ENCODE measurements around the gene OXCT1. TPM values are rescaled to one million over a fixed set of nuclear protein-coding genes. Genes with fewer than 3 reads are reported as not detected.
"Not testable (repeated sequence)": the region's sequence is repeated elsewhere in the genome, so short reads cannot be mapped to it uniquely, and the experiment has no call there.

OXCT1 gene
- total and polyA plus RNA-seq, 2 of the 4 experiments (the other 2 are of a cell fraction), result 14.2 to 16.3 TPM

DNA sequence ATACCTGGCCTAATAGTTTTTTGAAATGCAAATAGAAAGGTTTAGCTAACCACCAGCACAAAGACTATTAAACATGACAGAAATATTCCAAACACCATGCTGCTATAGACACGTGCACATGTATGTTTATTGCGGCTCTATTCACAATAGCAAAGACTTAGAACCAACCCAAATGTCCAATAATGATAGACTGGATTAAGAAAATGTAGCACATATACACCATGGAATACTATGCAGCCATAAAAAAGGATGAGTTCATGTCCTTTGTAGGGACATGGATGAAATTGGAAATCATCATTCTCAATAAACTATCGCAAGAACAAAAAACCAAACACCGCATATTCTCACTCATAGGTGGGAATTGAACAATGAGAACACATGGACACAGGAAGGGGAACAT lies 55.9 kb downstream of the OXCT1 start:
- H3K56ac ChIP-seq (ENCODE audit: extremely low read depth, insufficient read depth, low read length); H3K79me1 ChIP-seq (ENCODE audit: low read depth in 1 of 2, low read length in 2 of 2); H4K5ac ChIP-seq (ENCODE audit: low read depth, low read length); H2BK15ac ChIP-seq (ENCODE audit: low read depth, low read length); H2BK20ac ChIP-seq (ENCODE audit: low read depth, low read length); in situ Hi-C loops (cut with MboI; ENCODE audit: low sequenced_read_pairs); H3K9me1 ChIP-seq (ENCODE audit: insufficient read depth, low read length); POLR2A ChIA-PET (ENCODE audit: unreplicated experiment); H2BK120ac ChIP-seq (ENCODE audit: low read depth, low read length); H3K18ac ChIP-seq (ENCODE audit: low read depth, low read length); H3K4ac ChIP-seq (ENCODE audit: low read depth, low read length); H2AFZ ChIP-seq (replicated peaks; ENCODE audit: low read length, poor library complexity); intact Hi-C loops (cut with micrococcal nuclease); H4K8ac ChIP-seq (ENCODE audit: low read depth in 2 of 2, low read length in 2 of 2); H3K14ac ChIP-seq (replicated peaks; ENCODE audit: low read depth, low read length); DNase-seq; H3K27ac ChIP-seq (ENCODE audit: insufficient read depth, low read length); H3K27me3 ChIP-seq (ENCODE audit: control insufficient read depth, insufficient read depth, low read length); dilution Hi-C loops (cut with HindIII; ENCODE audit: low sequenced_read_pairs, unreplicated experiment); H3K9ac ChIP-seq (ENCODE audit: low read depth, low read length); H3K36me3 ChIP-seq (ENCODE audit: control insufficient read depth, insufficient read depth, low read length); H3K4me1 ChIP-seq (ENCODE audit: control insufficient read depth, insufficient read depth, low read length); H2AK9ac ChIP-seq (replicated peaks; ENCODE audit: low read depth, low read length, poor library complexity); H3K9me3 ChIP-seq (ENCODE audit: control insufficient read depth, insufficient read depth, low read length); ATAC-seq (ENCODE audit: low read depth); H3K23ac ChIP-seq (ENCODE audit: low read depth, low read length); H4K20me1 ChIP-seq (ENCODE audit: insufficient read depth, low read length); H3K4me2 ChIP-seq (ENCODE audit: low read depth, low read length); H2BK5ac ChIP-seq (ENCODE audit: low read depth, low read length, poor library complexity, severe bottlenecking); BruUV-seq (replicated peaks); H4K91ac ChIP-seq (ENCODE audit: insufficient read depth, low read depth, low read length); H3K4me3 ChIP-seq (ENCODE audit: insufficient read depth, low read depth, low read length); H2AK5ac ChIP-seq (ENCODE audit: low read depth, low read length): not testable (repeated sequence)
- CTCF ChIA-PET, result interaction anchor here (0.7 kb wide), 1 partner anchor 49 kb away, joined by 3 read pairs; no protein-coding TSS in a partner anchor
- WGBS, 2 experiments (ENCODE audit: extremely low coverage in 2 of 2, insufficient read length in 1 of 2), result no CpG with 5 or more reads among the region's 4 CpGs
